ENCODE data around the gene FRMPD4.
A peak's percentile ranks its signal among the peaks of the same experiment; 100 is the strongest.

The FRMPD4 gene

DNA sequence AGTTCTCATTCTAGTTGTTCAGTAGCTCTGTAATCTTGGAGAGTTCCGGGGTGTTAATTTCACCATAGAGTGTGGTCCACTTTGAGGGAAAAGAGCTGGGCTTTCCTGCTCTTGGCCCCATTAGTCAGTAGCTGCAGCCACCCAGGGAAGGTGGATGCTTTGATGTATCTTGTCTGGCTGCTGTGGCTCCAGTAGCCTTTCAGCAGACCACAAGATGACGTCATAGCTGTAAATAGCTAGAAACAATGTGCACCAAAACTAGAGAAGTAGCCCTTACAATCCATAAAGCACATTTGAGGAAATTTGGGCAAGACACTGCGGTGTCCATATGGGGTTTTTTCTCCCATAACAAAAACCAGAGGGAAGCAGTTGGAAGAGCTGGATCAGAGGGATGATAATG lies 620.0 kb downstream of the FRMPD4 start:
- H3K9ac ChIP-seq, result no peak overlapping the region
- H3K4me2 ChIP-seq (ENCODE audit: low read length), result no peak overlapping the region
- no peak overlapping the region for H3K27ac ChIP-seq
- H3K36me3 ChIP-seq (ENCODE audit: control insufficient read depth, insufficient read depth, low read length), result no peaks in the 10 kb centered on the region
- H3K27me3 ChIP-seq (ENCODE audit: control insufficient read depth, insufficient read depth, low read length), result no peaks in the 10 kb centered on the region
- no peak overlapping the region for H3K4me3 ChIP-seq (ENCODE audit: low read depth, low read length)
- no peaks in the 10 kb centered on the region for H3K79me2 ChIP-seq
- H2AFZ ChIP-seq, result no peak overlapping the region
- H3K9me3 ChIP-seq (ENCODE audit: control insufficient read depth, low read length), result no peaks in the 10 kb centered on the region
- TF ChIP-seq, protein P1, sequence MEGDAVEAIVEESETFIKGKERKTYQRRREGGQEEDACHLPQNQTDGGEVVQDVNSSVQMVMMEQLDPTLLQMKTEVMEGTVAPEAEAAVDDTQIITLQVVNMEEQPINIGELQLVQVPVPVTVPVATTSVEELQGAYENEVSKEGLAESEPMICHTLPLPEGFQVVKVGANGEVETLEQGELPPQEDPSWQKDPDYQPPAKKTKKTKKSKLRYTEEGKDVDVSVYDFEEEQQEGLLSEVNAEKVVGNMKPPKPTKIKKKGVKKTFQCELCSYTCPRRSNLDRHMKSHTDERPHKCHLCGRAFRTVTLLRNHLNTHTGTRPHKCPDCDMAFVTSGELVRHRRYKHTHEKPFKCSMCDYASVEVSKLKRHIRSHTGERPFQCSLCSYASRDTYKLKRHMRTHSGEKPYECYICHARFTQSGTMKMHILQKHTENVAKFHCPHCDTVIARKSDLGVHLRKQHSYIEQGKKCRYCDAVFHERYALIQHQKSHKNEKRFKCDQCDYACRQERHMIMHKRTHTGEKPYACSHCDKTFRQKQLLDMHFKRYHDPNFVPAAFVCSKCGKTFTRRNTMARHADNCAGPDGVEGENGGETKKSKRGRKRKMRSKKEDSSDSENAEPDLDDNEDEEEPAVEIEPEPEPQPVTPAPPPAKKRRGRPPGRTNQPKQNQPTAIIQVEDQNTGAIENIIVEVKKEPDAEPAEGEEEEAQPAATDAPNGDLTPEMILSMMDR (IDR thresholded peaks at IDR 0.05), result no peak
- no peaks in the 10 kb centered on the region for H3K4me1 ChIP-seq

DNA sequence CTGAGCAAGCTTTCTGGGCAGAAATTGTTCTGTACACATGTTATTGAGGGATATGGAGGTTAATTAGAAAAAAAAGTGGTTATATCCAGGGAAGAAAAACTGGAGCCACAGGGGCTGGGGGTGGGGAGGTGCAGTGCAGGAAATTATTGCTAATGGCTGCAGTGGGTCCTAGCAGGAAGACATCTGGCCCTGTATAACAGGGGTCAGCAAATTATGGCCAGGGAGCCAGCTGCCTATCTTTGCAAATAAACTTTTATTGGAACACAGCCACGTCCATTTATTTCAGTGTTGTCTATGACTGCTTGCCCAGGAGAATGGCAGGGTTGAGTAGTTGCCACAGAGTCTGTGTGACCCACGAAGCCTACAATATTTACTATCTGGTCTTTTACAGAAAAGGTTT lies 629.6 kb downstream of the FRMPD4 start:
- Histone ChIP-seq H3K4me3 (ENCODE audit: low read depth, low read length) (no peak overlapping the region), H3K4me1 (no peaks in the 10 kb centered on the region), H3K36me3 (ENCODE audit: control insufficient read depth, insufficient read depth, low read length) (no peaks in the 10 kb centered on the region), H3K27ac (no peak overlapping the region), H3K9ac (no peak overlapping the region), H3K9me3 (ENCODE audit: control insufficient read depth, low read length) (no peaks in the 10 kb centered on the region), H3K79me2 (no peaks in the 10 kb centered on the region), H2AFZ (no peak overlapping the region), H3K27me3 (ENCODE audit: control insufficient read depth, insufficient read depth, low read length) (no peaks in the 10 kb centered on the region), H3K4me2 (ENCODE audit: low read length) (no peak overlapping the region)
- TF ChIP-seq, protein P1 (IDR thresholded peaks at IDR 0.05), result no peak

DNA sequence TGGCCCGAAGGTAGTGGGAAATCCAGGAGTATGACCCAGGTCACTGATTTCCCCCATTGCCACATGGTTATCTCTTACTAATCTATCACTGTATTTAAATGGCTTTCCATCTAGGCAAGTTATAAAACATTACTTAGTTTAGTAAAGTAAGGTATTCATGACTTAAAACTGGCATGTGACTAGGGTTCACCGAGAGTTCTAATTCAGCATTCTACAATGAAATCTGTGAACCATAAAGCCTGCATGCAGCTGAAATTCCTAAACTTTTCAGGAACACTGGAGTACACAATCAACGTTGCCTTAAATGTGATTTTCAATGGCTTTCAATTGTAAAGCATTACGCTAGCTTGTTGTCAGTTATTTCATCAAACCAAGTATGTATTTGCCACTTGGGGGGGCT lies 630.2 kb downstream of the FRMPD4 start:
- Histone ChIP-seq H3K79me2 (no peaks in the 10 kb centered on the region), H3K9me3 (ENCODE audit: control insufficient read depth, low read length) (no peaks in the 10 kb centered on the region), H2AFZ (no peak overlapping the region), H3K4me3 (ENCODE audit: low read depth, low read length) (no peak overlapping the region), H3K27me3 (ENCODE audit: control insufficient read depth, insufficient read depth, low read length) (no peaks in the 10 kb centered on the region), H3K4me2 (ENCODE audit: low read length) (no peak overlapping the region), H3K9ac (no peak overlapping the region), H3K4me1 (no peaks in the 10 kb centered on the region), H3K27ac (no peak overlapping the region), H3K36me3 (ENCODE audit: control insufficient read depth, insufficient read depth, low read length) (no peaks in the 10 kb centered on the region)
- TF ChIP-seq, protein P1 (IDR thresholded peaks at IDR 0.05), result no peak

DNA sequence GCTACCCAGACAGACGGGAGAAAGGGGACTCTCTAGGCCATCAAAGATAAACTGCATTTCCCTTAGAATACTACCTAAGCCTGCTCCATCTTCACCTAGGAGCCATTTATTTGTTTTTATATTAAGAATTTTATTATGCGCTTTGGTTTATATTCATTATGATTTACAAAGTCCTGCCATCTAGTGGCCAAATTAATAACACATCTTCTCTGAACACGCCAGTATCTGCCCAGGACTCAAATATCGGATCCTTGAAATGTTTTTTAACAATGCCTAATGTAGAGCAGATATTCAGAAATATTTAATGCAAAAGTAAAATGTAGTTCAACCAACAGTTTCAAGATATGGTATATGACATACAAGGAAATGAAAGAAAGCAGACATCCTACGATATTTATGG lies 632.2 kb downstream of the FRMPD4 start:
- Histone ChIP-seq H3K27ac (no peak overlapping the region), H3K9me3 (ENCODE audit: control insufficient read depth, low read length) (no peaks in the 10 kb centered on the region), H3K9ac (no peak overlapping the region), H3K4me1 (no peaks in the 10 kb centered on the region), H3K4me3 (ENCODE audit: low read depth, low read length) (no peak overlapping the region), H3K79me2 (no peaks in the 10 kb centered on the region), H3K36me3 (ENCODE audit: control insufficient read depth, insufficient read depth, low read length) (no peaks in the 10 kb centered on the region), H3K27me3 (ENCODE audit: control insufficient read depth, insufficient read depth, low read length) (no peaks in the 10 kb centered on the region), H2AFZ (no peak overlapping the region), H3K4me2 (ENCODE audit: low read length) (no peak overlapping the region)
- TF ChIP-seq, protein P1 (IDR thresholded peaks at IDR 0.05), result peak; percentile 41

DNA sequence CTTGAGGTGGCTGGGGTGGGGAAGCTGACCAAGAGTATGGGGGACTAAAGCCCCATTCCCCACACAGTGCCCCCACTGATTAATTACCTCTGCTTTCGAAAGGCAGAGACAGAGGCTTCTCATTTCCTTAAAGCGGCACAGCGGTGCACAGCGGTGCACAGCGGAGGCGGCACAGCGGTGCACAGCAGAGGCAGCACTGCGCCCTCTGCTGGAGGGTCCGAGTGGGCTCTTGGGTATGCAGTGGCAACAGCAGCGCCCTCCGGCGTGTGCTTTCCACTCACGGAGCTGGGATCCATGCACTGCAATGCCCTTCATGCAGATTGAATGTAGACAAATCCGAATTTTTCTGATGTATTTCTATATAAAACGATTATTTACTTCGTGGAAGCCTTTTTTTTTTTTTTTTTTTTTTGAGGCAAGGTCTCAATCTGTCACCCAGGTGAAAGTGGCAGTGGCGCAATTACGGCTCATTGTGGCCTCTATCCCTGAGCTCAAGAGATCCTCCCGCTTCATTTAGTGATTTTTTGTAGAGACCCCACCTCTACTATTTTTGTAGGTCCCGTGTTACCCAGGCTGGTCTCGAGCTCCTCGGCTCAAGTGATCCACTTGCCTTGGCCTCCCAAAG lies 633.3 kb downstream of the FRMPD4 start:
- H3K9ac ChIP-seq, result no peak overlapping the region
- no peaks in the 10 kb centered on the region for H3K27me3 ChIP-seq (ENCODE audit: control insufficient read depth, insufficient read depth, low read length)
- H3K27ac ChIP-seq, result no peak overlapping the region
- no peaks in the 10 kb centered on the region for H3K9me3 ChIP-seq (ENCODE audit: control insufficient read depth, low read length)
- H3K4me1 ChIP-seq, result no peaks in the 10 kb centered on the region
- H3K79me2 ChIP-seq, result no peaks in the 10 kb centered on the region
- no peak overlapping the region for H3K4me2 ChIP-seq (ENCODE audit: low read length)
- TF ChIP-seq, protein P1 (IDR thresholded peaks at IDR 0.05), result no peak
- no peak overlapping the region for H2AFZ ChIP-seq
- H3K36me3 ChIP-seq (ENCODE audit: control insufficient read depth, insufficient read depth, low read length), result no peaks in the 10 kb centered on the region
- no peak overlapping the region for H3K4me3 ChIP-seq (ENCODE audit: low read depth, low read length)

Measured in parathyroid adenoma (tissue), 2 donors.